ENCODE measurements around the gene TSGA10.

Gene TSGA10

DNA sequence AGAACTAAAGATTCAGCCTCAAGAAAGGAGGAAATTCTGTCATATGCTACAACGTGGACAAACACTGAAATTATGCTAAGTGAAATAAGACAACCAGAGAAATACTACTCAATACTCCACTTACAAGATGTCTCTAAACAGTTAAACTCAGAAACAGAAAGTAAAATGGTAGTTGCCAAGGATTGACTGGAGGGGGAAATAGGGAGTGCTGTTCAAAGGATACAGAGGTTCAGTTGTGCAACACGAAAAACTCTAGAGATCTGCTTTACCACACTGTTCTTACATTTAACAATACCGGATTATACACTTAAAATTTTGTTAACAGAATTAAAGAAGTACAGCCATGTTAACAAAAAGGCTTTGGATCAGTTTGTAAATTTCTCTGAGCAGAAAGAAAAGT, 53.0 kb downstream of the TSGA10 start:
- Histone ChIP-seq H3K36me3 (no peaks in the 10 kb centered on the region), H3K27me3 (no peaks in the 10 kb centered on the region), H3K27ac (no peak overlapping the region), H3K4me3 (no peak overlapping the region), H3K9me3 (no peaks in the 10 kb centered on the region), H3K4me1 (no peaks in the 10 kb centered on the region)
- intact Hi-C loops (cut with DNase I; ENCODE audit: low total_unique reads), result no loop called here
- DNase-seq, result no peak
- TF ChIP-seq, protein P1, sequence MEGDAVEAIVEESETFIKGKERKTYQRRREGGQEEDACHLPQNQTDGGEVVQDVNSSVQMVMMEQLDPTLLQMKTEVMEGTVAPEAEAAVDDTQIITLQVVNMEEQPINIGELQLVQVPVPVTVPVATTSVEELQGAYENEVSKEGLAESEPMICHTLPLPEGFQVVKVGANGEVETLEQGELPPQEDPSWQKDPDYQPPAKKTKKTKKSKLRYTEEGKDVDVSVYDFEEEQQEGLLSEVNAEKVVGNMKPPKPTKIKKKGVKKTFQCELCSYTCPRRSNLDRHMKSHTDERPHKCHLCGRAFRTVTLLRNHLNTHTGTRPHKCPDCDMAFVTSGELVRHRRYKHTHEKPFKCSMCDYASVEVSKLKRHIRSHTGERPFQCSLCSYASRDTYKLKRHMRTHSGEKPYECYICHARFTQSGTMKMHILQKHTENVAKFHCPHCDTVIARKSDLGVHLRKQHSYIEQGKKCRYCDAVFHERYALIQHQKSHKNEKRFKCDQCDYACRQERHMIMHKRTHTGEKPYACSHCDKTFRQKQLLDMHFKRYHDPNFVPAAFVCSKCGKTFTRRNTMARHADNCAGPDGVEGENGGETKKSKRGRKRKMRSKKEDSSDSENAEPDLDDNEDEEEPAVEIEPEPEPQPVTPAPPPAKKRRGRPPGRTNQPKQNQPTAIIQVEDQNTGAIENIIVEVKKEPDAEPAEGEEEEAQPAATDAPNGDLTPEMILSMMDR (IDR thresholded peaks at IDR 0.05), result no peak

DNA sequence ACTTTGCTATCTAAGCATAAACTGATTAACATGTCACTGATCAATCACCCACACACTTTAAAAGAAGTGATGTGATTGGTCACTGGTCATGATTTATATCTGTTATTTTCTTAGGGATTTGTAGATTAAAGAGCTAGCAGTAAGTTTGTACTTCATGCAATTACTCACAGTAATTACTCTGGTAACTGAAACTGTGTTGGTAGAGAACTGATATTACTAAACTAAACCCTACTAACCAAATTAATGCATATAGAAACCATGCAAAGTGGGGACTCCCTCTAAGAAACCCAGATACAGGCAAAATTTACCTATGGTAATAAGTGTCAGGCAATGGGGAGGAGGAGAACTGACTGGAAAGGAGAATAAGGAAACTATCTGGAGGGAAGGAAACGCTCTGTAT, 58.0 kb downstream of the TSGA10 start:
- no peaks in the 10 kb centered on the region for H3K4me1 ChIP-seq
- TF ChIP-seq, protein P1 (IDR thresholded peaks at IDR 0.05), result no peak
- no peaks in the 10 kb centered on the region for H3K27me3 ChIP-seq
- intact Hi-C loops (cut with DNase I; ENCODE audit: low total_unique reads), result no loop called here
- peaks cover 0 to 4% (median 0%) of the 10 kb centered on the region in 3 donors for H3K9me3 ChIP-seq
- DNase-seq, result no peak
- H3K27ac ChIP-seq, result no peak overlapping the region
- no peaks in the 10 kb centered on the region for H3K36me3 ChIP-seq
- no peak overlapping the region for H3K4me3 ChIP-seq

DNA sequence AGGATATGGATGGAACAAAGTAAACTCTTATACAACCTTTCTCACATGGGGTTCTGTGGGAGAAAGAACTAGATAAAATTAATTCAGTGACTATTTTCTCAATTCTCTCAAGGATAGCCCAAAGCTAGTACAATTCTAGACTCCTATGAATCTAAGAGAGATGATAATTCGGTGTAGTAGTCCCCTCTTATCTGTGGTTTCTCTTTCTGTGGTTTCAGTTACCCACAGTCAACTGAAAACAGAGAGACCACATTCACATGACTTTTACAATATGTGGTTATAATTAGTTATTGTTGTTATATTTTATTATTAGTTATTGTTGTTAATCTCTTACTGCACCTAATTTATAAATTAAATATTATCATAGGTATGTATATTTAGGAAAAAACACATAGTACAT, 66.7 kb downstream of the TSGA10 start:
- no peaks in the 10 kb centered on the region for H3K36me3 ChIP-seq
- H3K27ac ChIP-seq, result no peak overlapping the region
- H3K27me3 ChIP-seq, result no peaks in the 10 kb centered on the region
- no peaks in the 10 kb centered on the region for H3K9me3 ChIP-seq
- H3K4me3 ChIP-seq, result no peak overlapping the region
- intact Hi-C loops (cut with DNase I; ENCODE audit: low total_unique reads), result no loop called here
- H3K4me1 ChIP-seq, result no peaks in the 10 kb centered on the region
- no peak for DNase-seq
- TF ChIP-seq, protein P1 (IDR thresholded peaks at IDR 0.05), result no peak

DNA sequence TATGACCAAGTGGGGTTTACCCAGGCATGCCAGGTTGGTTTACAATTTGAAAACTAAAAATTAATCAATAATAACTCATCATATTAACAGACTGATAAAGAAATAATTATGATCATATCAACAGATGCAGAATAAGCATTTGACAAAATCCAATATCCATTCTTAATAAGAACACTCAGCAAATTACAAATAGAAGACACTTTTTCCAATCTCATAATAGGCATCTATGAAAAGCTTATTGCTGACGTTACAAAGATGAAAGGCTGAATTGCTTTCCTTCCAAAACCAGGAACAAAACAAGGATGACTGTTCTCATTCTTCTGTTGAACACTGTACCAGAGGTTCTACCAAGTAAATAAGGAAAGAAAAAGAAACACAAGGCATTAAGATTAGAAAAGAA, 68.4 kb downstream of the TSGA10 start:
- Histone ChIP-seq H3K27ac (no peak overlapping the region), H3K4me3 (no peak overlapping the region), H3K9me3 (no peaks in the 10 kb centered on the region), H3K4me1 (no peaks in the 10 kb centered on the region), H3K27me3 (peaks cover 0 to 7% of the 10 kb centered on the region in 2 donors), H3K36me3 (no peaks in the 10 kb centered on the region)
- no peak for DNase-seq
- TF ChIP-seq, protein P1 (IDR thresholded peaks at IDR 0.05), result no peak
- intact Hi-C loops (cut with DNase I; ENCODE audit: low total_unique reads), result no loop called here

DNA sequence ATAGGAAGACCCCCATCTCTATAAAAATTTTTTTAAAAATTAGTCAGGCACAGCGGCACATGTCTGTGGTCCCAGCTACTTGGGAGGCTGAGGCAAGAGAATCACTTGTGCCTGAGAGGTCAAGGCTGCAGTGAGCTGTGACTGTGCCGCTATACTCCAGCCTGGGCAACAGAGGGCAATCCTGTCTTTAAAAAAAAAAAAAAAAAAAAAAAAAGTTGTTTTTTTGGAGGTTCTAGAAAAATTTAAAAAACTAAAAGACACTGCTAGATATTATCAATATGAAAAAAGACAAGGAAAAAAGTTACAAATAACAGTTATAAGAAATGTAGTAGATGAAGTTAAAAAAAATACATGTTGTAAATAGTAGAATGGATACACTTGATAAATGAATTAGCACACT, 69.3 kb downstream of the TSGA10 start:
- Histone ChIP-seq H3K27me3 (peaks cover 0 to 7% of the 10 kb centered on the region in 2 donors), H3K9me3 (no peaks in the 10 kb centered on the region), H3K27ac (no peak overlapping the region), H3K36me3 (no peaks in the 10 kb centered on the region), H3K4me1 (no peaks in the 10 kb centered on the region), H3K4me3 (no peak overlapping the region)
- TF ChIP-seq, protein P1 (IDR thresholded peaks at IDR 0.05), result no peak
- DNase-seq, result no peak
- intact Hi-C loops (cut with DNase I; ENCODE audit: low total_unique reads), result no loop called here

DNA sequence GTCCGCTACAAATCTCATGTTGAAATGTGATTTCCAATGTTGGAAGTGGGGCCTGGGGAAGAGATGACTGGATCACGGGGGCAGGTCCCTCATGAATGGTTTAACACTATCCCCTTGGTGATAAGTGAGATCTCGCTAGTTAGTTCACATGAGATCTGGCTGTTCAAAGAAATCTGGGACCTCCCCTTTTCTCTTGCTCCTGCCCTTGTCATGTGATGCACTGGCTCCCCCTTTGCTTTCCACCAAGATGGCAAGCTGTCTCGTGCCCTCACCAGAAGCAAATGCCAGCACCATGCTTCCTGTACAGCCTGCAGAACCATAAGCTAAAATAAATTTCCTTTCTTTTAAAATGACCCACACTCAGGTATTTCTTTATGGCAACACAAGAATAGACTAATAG, 70.5 kb downstream of the TSGA10 start:
- Histone ChIP-seq H3K36me3 (no peaks in the 10 kb centered on the region), H3K4me3 (no peak overlapping the region), H3K27ac (no peak overlapping the region), H3K4me1 (no peaks in the 10 kb centered on the region), H3K9me3 (no peaks in the 10 kb centered on the region), H3K27me3 (peaks cover 0 to 7% of the 10 kb centered on the region in 2 donors)
- intact Hi-C loops (cut with DNase I; ENCODE audit: low total_unique reads), result no loop called here
- DNase-seq, result no peak
- TF ChIP-seq, protein P1 (IDR thresholded peaks at IDR 0.05), result no peak

Measured in tibial artery (tissue), 4 donors.